Stomach (tissue), 9 donors: ENCODE results near the gene GABRB1. TPM values are rescaled to one million over a fixed set of nuclear protein-coding genes. Genes with fewer than 3 reads are reported as not detected.

Source experiments
- DNase-seq, 2 donors: peaks; one replicate each; pipeline versions ENCODE4 v3.0.0 to v3.0.0-alpha.2; 2013 to 2019
- H3K27ac ChIP-seq, 5 donors: fragments of 200-600 bp in 4 of 5; sonication (generic) in 4 of 5; one replicate each; pipeline ENCODE4 v1.5.1; 2013 to 2019; ENCODE audit warnings: mild to moderate bottlenecking in 1 of 5, moderate library complexity in 1 of 5
- H3K27me3 ChIP-seq, 3 donors: fragments of 200-600 bp; sonication (generic); one replicate each; pipeline ENCODE4 v1.5.1; 2017 to 2019; ENCODE audit warnings: mixed run types in 1 of 3
- H3K36me3 ChIP-seq, 4 donors: fragments of 200-600 bp; sonication (generic); 1 replicate in 3 of 4; 2 replicates in 1 of 4; pipeline ENCODE4 v1.5.1; 2016 to 2019
- H3K4me1 ChIP-seq, 4 donors: fragments of 200-600 bp; sonication (generic); one replicate each; pipeline ENCODE4 v1.5.1; 2016 to 2019
- H3K4me3 ChIP-seq, 4 donors: fragments of 200-600 bp; sonication (generic) in 3 of 4; one replicate each; pipeline ENCODE4 v1.5.1; 2016 to 2019; ENCODE audit warnings: mild to moderate bottlenecking in 1 of 4
- H3K9me3 ChIP-seq, 4 donors: fragments of 200-600 bp; sonication (generic); one replicate each; pipeline ENCODE4 v1.5.1; 2016 to 2019
- EP300 ChIP-seq: sonication (generic); formaldehyde crosslinking; IDR thresholded peaks from one replicate; pipeline ENCODE4 v1.6.1; 2017; ENCODE audit warnings: antibody characterized with exemption
- POLR2A ChIP-seq, 4 donors: fragments of 450-650 bp; IDR thresholded peaks; one replicate each; pipeline ENCODE4 v1.6.1; 2016; ENCODE audit warnings: antibody characterized with exemption in 4 of 4, control low read depth in 2 of 4, mild to moderate bottlenecking in 1 of 4, moderate library complexity in 1 of 4
- POLR2AphosphoS5 ChIP-seq, 3 donors: sonication (generic); formaldehyde crosslinking; IDR thresholded peaks; one replicate each; pipeline ENCODE4 v1.6.1; 2016; ENCODE audit warnings: antibody characterized with exemption in 3 of 3
- WGBS, 5 donors: extraction: QIAGEN DNeasy Blood & Tissue Kit in 3 of 5; methylation state at CpG; one replicate each; pipeline versions ENCODE4 v1.1.5 to v1.1.7; 2013 to 2018; 5-methylcytosine and 5-hydroxymethylcytosine counted together
- intact Hi-C: fragments of 100-400 bp; cut with DNase I; formaldehyde crosslinking; loops from one replicate; pipeline ENCODE4 v1.15.1; 2023; ENCODE audit warnings: low total_unique reads
- polyA plus RNA-seq, 3 donors: library from polyadenylated mRNA; stranded (reverse); fragments of 200-250 nt; gene quantifications; one replicate each; pipeline ENCODE4 v1.2.3, GENCODE V29; 2013
- total RNA-seq, 5 donors: library from RNA; depleted of rRNA; stranded (reverse); fragments of >200 nt; gene quantifications; one replicate each; pipeline versions ENCODE4 v1.1.0 to v1.2.3, GENCODE V29; 2014 to 2016
- TF ChIP-seq, protein P1 (sequence below), 7 experiments: fragments of 450-650 bp in 4 of 7; fragments of 200-600 bp in 3 of 7; sonication (generic) in 3 of 7; IDR thresholded peaks; one replicate each; pipeline ENCODE4 v1.5.1; 2016 to 2019; ENCODE audit warnings: antibody characterized with exemption in 7 of 7, control low read depth in 2 of 7, mild to moderate bottlenecking in 1 of 7
- donor health status: healthy with polysubstance abuse.
- donor health status: Bipolar disorder and iron deficiency.
- donor health status: healthy.

GABRB1 gene
- total and polyA plus RNA-seq, 8 donors: 2.8 TPM; not detected in 7

- TF ChIP-seq, protein P1, sequence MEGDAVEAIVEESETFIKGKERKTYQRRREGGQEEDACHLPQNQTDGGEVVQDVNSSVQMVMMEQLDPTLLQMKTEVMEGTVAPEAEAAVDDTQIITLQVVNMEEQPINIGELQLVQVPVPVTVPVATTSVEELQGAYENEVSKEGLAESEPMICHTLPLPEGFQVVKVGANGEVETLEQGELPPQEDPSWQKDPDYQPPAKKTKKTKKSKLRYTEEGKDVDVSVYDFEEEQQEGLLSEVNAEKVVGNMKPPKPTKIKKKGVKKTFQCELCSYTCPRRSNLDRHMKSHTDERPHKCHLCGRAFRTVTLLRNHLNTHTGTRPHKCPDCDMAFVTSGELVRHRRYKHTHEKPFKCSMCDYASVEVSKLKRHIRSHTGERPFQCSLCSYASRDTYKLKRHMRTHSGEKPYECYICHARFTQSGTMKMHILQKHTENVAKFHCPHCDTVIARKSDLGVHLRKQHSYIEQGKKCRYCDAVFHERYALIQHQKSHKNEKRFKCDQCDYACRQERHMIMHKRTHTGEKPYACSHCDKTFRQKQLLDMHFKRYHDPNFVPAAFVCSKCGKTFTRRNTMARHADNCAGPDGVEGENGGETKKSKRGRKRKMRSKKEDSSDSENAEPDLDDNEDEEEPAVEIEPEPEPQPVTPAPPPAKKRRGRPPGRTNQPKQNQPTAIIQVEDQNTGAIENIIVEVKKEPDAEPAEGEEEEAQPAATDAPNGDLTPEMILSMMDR (IDR thresholded peaks at IDR 0.05): no peak
- TF ChIP-seq POLR2A (IDR thresholded peaks at IDR 0.05) (no peak), EP300 (no peak), POLR2AphosphoS5 (IDR thresholded peaks at IDR 0.05) (no peak)
- intact Hi-C loops: no loop called here
- H3K9me3 ChIP-seq: no peaks in the 10 kb centered on the region
Observed at GRCh38 chr4:47074816-47075215, 43.4 kb downstream of the GABRB1 start.

GRCh38 chr4:47075262-47075661, 43.9 kb downstream of the GABRB1 start:
- TF ChIP-seq, protein P1 (IDR thresholded peaks at IDR 0.05): no peak
- no peak for TF ChIP-seq EP300
- no peak for TF ChIP-seq POLR2AphosphoS5 (IDR thresholded peaks at IDR 0.05)
- TF ChIP-seq POLR2A (IDR thresholded peaks at IDR 0.05): no peak
- H3K9me3 ChIP-seq: no peaks in the 10 kb centered on the region
- no peak for DNase-seq
- H3K27ac ChIP-seq: no peak overlapping the region
- H3K27me3 ChIP-seq: no peaks in the 10 kb centered on the region
- intact Hi-C loops: no loop called here
- H3K36me3 ChIP-seq: no peaks in the 10 kb centered on the region
- H3K4me3 ChIP-seq: no peak overlapping the region
- H3K4me1 ChIP-seq: no peaks in the 10 kb centered on the region
- 76 to 90% (median 85%) methylated on average over 2 of the region's 2 CpGs for WGBS, 5 donors

More at GRCh38 chr4:47074816-47075215, 43.4 kb downstream of the GABRB1 start:
- Histone ChIP-seq H3K4me3 (no peak overlapping the region), H3K27ac (no peak overlapping the region), H3K36me3 (no peaks in the 10 kb centered on the region), H3K27me3 (no peaks in the 10 kb centered on the region), H3K4me1 (no peaks in the 10 kb centered on the region)
- peak in 1 of 2 donors; percentile 4 for DNase-seq

GRCh38 chr4:47075919-47076318, 44.6 kb downstream of the GABRB1 start:
- TF ChIP-seq EP300 (no peak), POLR2A (IDR thresholded peaks at IDR 0.05) (no peak), POLR2AphosphoS5 (IDR thresholded peaks at IDR 0.05) (no peak)
- TF ChIP-seq, protein P1 (IDR thresholded peaks at IDR 0.05): no peak
- no peaks in the 10 kb centered on the region for H3K27me3 ChIP-seq
- intact Hi-C loops: no loop called here
- H3K4me1 ChIP-seq: no peaks in the 10 kb centered on the region
- no peaks in the 10 kb centered on the region for H3K36me3 ChIP-seq
- H3K4me3 ChIP-seq: no peak overlapping the region
- H3K27ac ChIP-seq: no peak overlapping the region
- peak in 1 of 2 donors; percentile 2 for DNase-seq
- H3K9me3 ChIP-seq: no peaks in the 10 kb centered on the region

GRCh38 chr4:47084111-47084510, 52.7 kb downstream of the GABRB1 start:
- Histone ChIP-seq H3K36me3 (no peaks in the 10 kb centered on the region), H3K27me3 (no peaks in the 10 kb centered on the region), H3K4me1 (no peaks in the 10 kb centered on the region), H3K27ac (no peak overlapping the region), H3K4me3 (no peak overlapping the region), H3K9me3 (no peaks in the 10 kb centered on the region)
- TF ChIP-seq, protein P1 (IDR thresholded peaks at IDR 0.05): no peak
- TF ChIP-seq POLR2A (IDR thresholded peaks at IDR 0.05) (no peak), POLR2AphosphoS5 (IDR thresholded peaks at IDR 0.05) (no peak), EP300 (no peak)
- no peak for DNase-seq
- intact Hi-C loops: no loop called here
